ENCODE results near the gene DHODH. TPM values are rescaled to one million over a fixed set of nuclear protein-coding genes. Genes with fewer than 3 reads are reported as not detected.
A peak's percentile ranks its signal among the peaks of the same experiment; 100 is the strongest.

Gene DHODH
- total RNA-seq, result 1 to 10 TPM; 4.0 to 7.8 (median 6.2) TPM

GRCh38 chr16:72008424-72009216 lies at the start of gene DHODH:
Gene DHODH, plus strand, starts transcription at chr16:72008744. Its CDS starts 21 bp downstream, at chr16:72008765.
- Histone ChIP-seq H3K4me3 (peak within 1 kb of the TSS; percentile 89 to 92 (median 91)), H3K4me1 (peaks cover 0 to 4% of the 10 kb centered on the region in 2 donors), H3K27ac (peak within 1 kb of the TSS; percentile 40 to 68), H3K36me3 (no peaks in the 10 kb centered on the region), H3K9me3 (no peaks in the 10 kb centered on the region), H3K27me3 (no peaks in the 10 kb centered on the region)
- DNase-seq (ENCODE audit: low spot score in 2 of 2), result peak; percentile 96 to 97
- TF ChIP-seq CTCF (IDR thresholded peaks at IDR 0.05) (peak in 1 of 3 donors; percentile 18), POLR2A (IDR thresholded peaks at IDR 0.05) (no peak), POLR2AphosphoS5 (IDR thresholded peaks at IDR 0.05) (peak; percentile 6 to 57 (median 39))
- intact Hi-C loops (cut with DNase I; ENCODE audit: low total_unique reads), result no loop called here

- no peaks in the 10 kb centered on the region for H3K4me1 ChIP-seq
- TF ChIP-seq POLR2A (IDR thresholded peaks at IDR 0.05), result no peak
- TF ChIP-seq CTCF (IDR thresholded peaks at IDR 0.05), result peak; percentile 46 to 80 (median 76)
- TF ChIP-seq POLR2AphosphoS5 (IDR thresholded peaks at IDR 0.05), result no peak
- intact Hi-C loops (cut with DNase I; ENCODE audit: low total_unique reads), result no loop called here
- no peaks in the 10 kb centered on the region for H3K9me3 ChIP-seq
- H3K27ac ChIP-seq, result no peak overlapping the region
- DNase-seq (ENCODE audit: low spot score in 2 of 2), result peak; percentile 84 to 87
- no peaks in the 10 kb centered on the region for H3K27me3 ChIP-seq
- H3K36me3 ChIP-seq, result no peaks in the 10 kb centered on the region
- no peak overlapping the region for H3K4me3 ChIP-seq
These were observed 47.2 kb upstream of the DHODH start for GRCh38 chr16:71961066-71962039.

- no peak overlapping the region for H3K4me3 ChIP-seq
- intact Hi-C loops (cut with DNase I; ENCODE audit: low total_unique reads), result no loop called here
- H3K27me3 ChIP-seq, result no peaks in the 10 kb centered on the region
- no peaks in the 10 kb centered on the region for H3K4me1 ChIP-seq
- DNase-seq (ENCODE audit: low spot score in 2 of 2), result no peak
- H3K36me3 ChIP-seq, result no peaks in the 10 kb centered on the region
- no peak overlapping the region for H3K27ac ChIP-seq
- no peaks in the 10 kb centered on the region for H3K9me3 ChIP-seq
- TF ChIP-seq POLR2A (IDR thresholded peaks at IDR 0.05) (no peak), CTCF (IDR thresholded peaks at IDR 0.05) (no peak), POLR2AphosphoS5 (IDR thresholded peaks at IDR 0.05) (no peak)
These were observed 45.2 kb upstream of the DHODH start for GRCh38 chr16:71963125-71963875.

- TF ChIP-seq POLR2AphosphoS5 (IDR thresholded peaks at IDR 0.05) (no peak), POLR2A (IDR thresholded peaks at IDR 0.05) (no peak), CTCF (IDR thresholded peaks at IDR 0.05) (no peak)
- intact Hi-C loops (cut with DNase I; ENCODE audit: low total_unique reads), result no loop called here
- Histone ChIP-seq H3K4me1 (no peaks in the 10 kb centered on the region), H3K4me3 (no peak overlapping the region), H3K27me3 (no peaks in the 10 kb centered on the region), H3K36me3 (no peaks in the 10 kb centered on the region), H3K27ac (no peak overlapping the region), H3K9me3 (no peaks in the 10 kb centered on the region)
- no peak for DNase-seq (ENCODE audit: low spot score in 2 of 2)
These were observed 43.3 kb upstream of the DHODH start for GRCh38 chr16:71965223-71965622.

Measured in breast epithelium (tissue), 4 donors.